ENCODE results near the gene ARV1.

ARV1 gene

GRCh38 chr1:231035799-231036198 is 56.9 kb downstream of the ARV1 start:
- Histone ChIP-seq H3K9me2 (replicated peaks; ENCODE audit: low read depth, low read length) (no peaks in the 10 kb centered on the region), H3K79me2 (ENCODE audit: insufficient read depth, low read length) (no peaks in the 10 kb centered on the region), H3K9ac (ENCODE audit: low read depth, low read length, poor library complexity, severe bottlenecking) (no peak overlapping the region), H3F3A (ENCODE audit: low read depth) (no peaks in the 10 kb centered on the region), H3K27me3 (ENCODE audit: insufficient read depth, low read length, poor library complexity, severe bottlenecking) (no peaks in the 10 kb centered on the region), H2AFZ (ENCODE audit: low read length) (0 out of 2 replicates have a peak overlapping the region, but pooled peaks have one; percentile 41), H3K4me2 (ENCODE audit: low read depth, low read length, poor library complexity, severe bottlenecking) (peak overlapping the region; percentile 59), H3K4me3 (ENCODE audit: low read length, poor library complexity, severe bottlenecking) (no peak overlapping the region), H3K9me3 (ENCODE audit: insufficient read depth, low read depth, low read length) (no peaks in the 10 kb centered on the region), H3K36me3 (ENCODE audit: insufficient read depth, low read length) (no peaks in the 10 kb centered on the region), H4K20me1 (ENCODE audit: insufficient read depth, low read length, poor library complexity, severe bottlenecking) (no peaks in the 10 kb centered on the region), H3K4me1 (ENCODE audit: insufficient read depth, low read length, poor library complexity, severe bottlenecking) (peaks cover 33% of the 10 kb centered on the region)
- TF ChIP-seq CTCF (conservative IDR thresholded peaks at IDR 0.05; ENCODE audit: low read length) = no peak
- no peak for TF ChIP-seq EZH2phosphoT487 (IDR thresholded peaks at IDR 0.05; ENCODE audit: borderline replicate concordance)

GRCh38 chr1:231036416-231036815 is 57.5 kb downstream of the ARV1 start:
- Histone ChIP-seq H3K9me3 (ENCODE audit: insufficient read depth, low read depth, low read length) (no peaks in the 10 kb centered on the region), H3K4me3 (ENCODE audit: low read length, poor library complexity, severe bottlenecking) (peak overlapping the region; percentile 24), H3F3A (ENCODE audit: low read depth) (no peaks in the 10 kb centered on the region), H3K4me2 (ENCODE audit: low read depth, low read length, poor library complexity, severe bottlenecking) (peak overlapping the region; percentile 59), H3K9ac (ENCODE audit: low read depth, low read length, poor library complexity, severe bottlenecking) (peak overlapping the region; percentile 2), H3K4me1 (ENCODE audit: insufficient read depth, low read length, poor library complexity, severe bottlenecking) (peaks cover 33% of the 10 kb centered on the region), H3K27me3 (ENCODE audit: insufficient read depth, low read length, poor library complexity, severe bottlenecking) (no peaks in the 10 kb centered on the region), H3K9me2 (replicated peaks; ENCODE audit: low read depth, low read length) (no peaks in the 10 kb centered on the region), H3K36me3 (ENCODE audit: insufficient read depth, low read length) (no peaks in the 10 kb centered on the region), H4K20me1 (ENCODE audit: insufficient read depth, low read length, poor library complexity, severe bottlenecking) (no peaks in the 10 kb centered on the region), H3K79me2 (ENCODE audit: insufficient read depth, low read length) (no peaks in the 10 kb centered on the region), H2AFZ (ENCODE audit: low read length) (peak overlapping the region; percentile 41; the same call in 1 of the 2 replicates)
- TF ChIP-seq EZH2phosphoT487 (IDR thresholded peaks at IDR 0.05; ENCODE audit: borderline replicate concordance) = no peak
- TF ChIP-seq CTCF (conservative IDR thresholded peaks at IDR 0.05; ENCODE audit: low read length) = no peak

- H4K20me1 ChIP-seq (ENCODE audit: insufficient read depth, low read length, poor library complexity, severe bottlenecking) = no peaks in the 10 kb centered on the region
- no peak for TF ChIP-seq EZH2phosphoT487 (IDR thresholded peaks at IDR 0.05; ENCODE audit: borderline replicate concordance)
- TF ChIP-seq CTCF (conservative IDR thresholded peaks at IDR 0.05; ENCODE audit: low read length) = no peak
- no peaks in the 10 kb centered on the region for H3F3A ChIP-seq (ENCODE audit: low read depth)
- no peaks in the 10 kb centered on the region for H3K9me3 ChIP-seq (ENCODE audit: insufficient read depth, low read depth, low read length)
- no peaks in the 10 kb centered on the region for H3K79me2 ChIP-seq (ENCODE audit: insufficient read depth, low read length)
- peaks cover 30% of the 10 kb centered on the region for H3K4me1 ChIP-seq (ENCODE audit: insufficient read depth, low read length, poor library complexity, severe bottlenecking)
- H3K9me2 ChIP-seq (replicated peaks; ENCODE audit: low read depth, low read length) = no peaks in the 10 kb centered on the region
- no peaks in the 10 kb centered on the region for H3K27me3 ChIP-seq (ENCODE audit: insufficient read depth, low read length, poor library complexity, severe bottlenecking)
- H3K4me2 ChIP-seq (ENCODE audit: low read depth, low read length, poor library complexity, severe bottlenecking) = no peak overlapping the region
- no peak overlapping the region for H2AFZ ChIP-seq (ENCODE audit: low read length)
- no peaks in the 10 kb centered on the region for H3K36me3 ChIP-seq (ENCODE audit: insufficient read depth, low read length)
- H3K4me3 ChIP-seq (ENCODE audit: low read length, poor library complexity, severe bottlenecking) = no peak overlapping the region
- H3K9ac ChIP-seq (ENCODE audit: low read depth, low read length, poor library complexity, severe bottlenecking) = no peak overlapping the region
Measured at GRCh38 chr1:231037585-231038517, 59.0 kb downstream of the ARV1 start.

Measured in Loucy (cell line).